ENCODE data around the gene CYSTM1.
"Not testable (repeated sequence)": the region's sequence is repeated elsewhere in the genome, so short reads cannot be mapped to it uniquely, and the experiment has no call there.

CYSTM1 gene

GRCh38 chr5:140181002-140181483 lies 6.1 kb downstream of the CYSTM1 start:
- DNase-seq, result no peak

DNA sequence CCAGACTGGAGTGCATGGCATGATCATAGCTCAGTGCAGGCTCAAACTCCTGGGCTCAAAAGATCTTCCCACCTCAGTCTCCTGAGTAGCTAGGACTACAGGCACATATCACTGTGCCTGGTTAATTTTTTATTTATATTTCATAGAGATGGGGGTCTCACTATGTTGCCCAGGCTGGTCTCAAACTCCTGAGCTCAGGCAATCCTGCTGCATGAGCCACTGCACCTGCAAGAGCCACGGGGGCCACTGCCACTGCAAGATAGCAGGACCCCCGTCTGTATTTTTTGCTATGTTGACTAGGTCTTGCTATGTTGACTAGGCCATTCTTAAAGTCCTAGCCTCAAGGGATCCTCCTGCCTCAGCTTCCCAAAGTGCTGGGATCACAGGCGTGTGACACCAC lies 6.5 kb downstream of the CYSTM1 start:
- no peak for DNase-seq

DNA sequence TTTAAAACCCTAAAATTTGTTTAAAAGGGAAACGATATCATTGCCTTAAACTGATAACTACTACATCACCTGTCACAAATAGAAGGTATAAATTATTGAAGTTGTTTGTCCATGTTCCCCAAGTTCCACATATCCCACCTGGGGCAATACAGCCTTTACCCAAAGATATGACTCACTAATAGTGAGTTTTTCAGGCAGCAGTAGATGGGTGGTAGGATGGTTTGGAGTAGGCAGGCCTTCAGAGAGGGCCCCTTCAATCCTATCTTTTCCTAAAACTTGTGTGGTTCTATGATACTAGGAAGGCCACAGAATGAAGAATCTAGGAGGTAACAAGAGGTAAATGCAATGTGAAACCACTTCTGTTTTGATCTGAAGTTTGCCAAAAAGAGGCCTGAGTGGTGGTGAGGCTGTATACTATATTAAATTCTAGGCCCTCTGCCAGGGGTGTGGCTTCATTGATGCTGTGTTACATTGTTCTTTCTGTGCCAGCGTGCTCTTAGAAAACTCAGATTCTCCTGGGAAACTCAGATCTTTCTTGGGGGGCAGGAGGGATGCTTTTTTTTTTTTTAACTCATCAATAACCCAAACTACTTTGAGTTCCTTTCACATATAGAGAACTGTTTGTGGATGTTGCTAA lies 7.2 kb downstream of the CYSTM1 start:
- no peak for DNase-seq

DNA sequence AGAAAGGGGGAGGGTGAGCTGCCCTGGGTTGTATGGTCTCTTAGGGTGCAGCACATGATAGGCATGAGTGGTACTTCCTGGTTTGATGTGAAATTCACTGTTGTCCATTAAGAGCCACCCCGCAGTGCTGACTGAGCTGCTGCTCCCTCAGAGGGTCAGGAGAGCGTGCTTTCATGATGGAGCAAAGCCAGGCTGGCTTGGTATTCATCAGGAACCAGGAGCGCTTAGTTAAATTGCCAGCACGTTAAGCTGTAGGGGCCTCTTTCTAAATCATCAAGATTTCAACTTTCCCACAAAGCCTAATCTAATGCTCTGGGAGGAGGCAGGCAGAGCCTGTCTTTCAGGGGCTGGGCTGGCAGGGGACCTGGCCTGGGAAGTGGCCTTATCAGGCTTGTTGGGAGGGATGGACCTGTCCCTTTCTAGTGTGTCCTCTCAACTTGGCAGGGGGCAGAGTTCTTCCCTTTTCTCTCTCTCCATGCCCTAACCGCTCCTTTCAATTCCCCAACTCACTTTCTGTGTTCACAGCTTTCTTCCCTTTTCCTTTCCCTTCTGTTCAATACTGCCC lies 7.9 kb downstream of the CYSTM1 start:
- DNase-seq, result no peak

GRCh38 chr5:140185409-140185808 lies 10.4 kb downstream of the CYSTM1 start:
- no peak for DNase-seq

DNA sequence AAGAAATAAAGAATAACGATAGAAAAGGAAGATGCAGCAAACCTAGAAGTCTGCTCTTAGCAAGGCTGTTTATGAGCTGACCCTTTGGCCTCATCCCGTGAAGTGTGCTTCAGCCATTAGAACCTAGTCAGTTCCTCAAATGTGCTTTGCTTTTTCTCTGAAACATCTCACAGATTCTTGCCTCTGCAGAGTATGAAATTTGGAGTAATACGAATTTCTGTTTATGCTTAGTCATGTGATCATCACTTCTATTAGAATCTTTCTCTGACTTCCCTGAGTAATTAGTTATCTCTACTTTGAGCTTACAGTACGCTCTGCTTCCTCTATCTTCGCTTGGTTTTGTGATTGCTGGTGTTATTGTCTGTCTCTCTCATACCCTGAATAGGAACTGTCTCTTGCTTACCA lies 11.3 kb downstream of the CYSTM1 start:
- no peak for DNase-seq

DNA sequence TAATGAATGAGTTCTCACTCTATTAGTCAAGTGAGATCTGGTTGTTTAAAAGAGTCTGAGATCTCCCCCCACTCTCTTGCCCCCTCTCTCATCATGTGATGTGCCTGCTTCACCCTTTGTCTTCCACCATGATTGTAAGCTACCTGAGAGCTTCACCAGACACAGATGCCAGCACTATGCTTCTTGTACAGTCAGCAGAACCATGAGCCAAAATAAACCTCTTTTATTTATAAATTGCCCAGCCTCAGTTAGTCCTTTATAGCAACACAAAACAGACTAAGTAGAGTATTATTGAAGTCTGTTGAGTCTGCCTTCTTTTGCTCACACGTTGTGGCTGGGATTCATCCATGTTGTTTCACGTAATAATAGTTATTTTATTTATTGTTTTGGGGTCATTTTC lies 14.3 kb downstream of the CYSTM1 start:
- no peak for DNase-seq

DNA sequence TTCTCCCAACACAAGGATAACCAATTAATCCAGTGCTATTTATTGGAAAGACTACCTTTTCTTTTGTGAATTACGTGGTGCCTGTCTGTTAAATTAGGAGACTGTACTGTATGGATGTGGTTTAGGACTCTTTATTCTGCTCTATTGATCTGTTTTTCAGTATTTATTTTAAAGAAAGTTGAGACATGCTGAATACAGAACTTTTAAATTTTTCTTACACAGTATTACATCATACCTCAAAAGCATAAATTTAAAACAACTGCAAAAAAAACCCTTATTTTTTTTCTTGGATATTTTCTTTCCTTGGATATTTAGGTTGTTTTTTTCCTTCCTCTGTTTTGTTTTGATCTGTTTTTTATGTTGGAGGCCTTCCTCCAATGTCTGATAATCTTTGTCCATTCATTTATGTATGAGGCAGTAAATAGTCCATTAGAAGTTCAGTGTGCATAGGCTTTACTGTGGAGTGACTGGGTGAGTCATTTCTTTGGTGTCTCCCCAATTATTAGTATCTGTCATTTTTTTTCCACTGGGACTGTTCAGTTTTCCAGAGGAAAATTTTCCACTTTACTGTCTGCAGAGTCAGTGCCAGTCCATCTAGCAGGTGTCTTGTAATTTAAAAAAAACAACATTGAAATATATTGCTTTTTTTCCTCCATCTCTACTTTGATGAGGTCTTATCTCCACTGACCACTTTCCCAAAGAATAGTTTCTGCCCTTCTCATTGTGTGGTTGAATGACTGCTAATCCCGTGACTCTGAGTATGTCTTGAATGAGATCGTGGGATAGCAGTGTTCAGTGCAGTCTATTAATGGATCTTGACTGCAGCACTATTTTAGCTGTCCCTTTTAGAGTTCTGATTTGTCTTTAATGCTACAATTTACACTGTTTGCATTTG lies 15.2 kb downstream of the CYSTM1 start:
- no peak for DNase-seq

- no peak for DNase-seq
Observed at GRCh38 chr5:140190872-140191218, 15.9 kb downstream of the CYSTM1 start.

- no peak for DNase-seq
Observed at GRCh38 chr5:140192715-140193430, 17.9 kb downstream of the CYSTM1 start.

DNA sequence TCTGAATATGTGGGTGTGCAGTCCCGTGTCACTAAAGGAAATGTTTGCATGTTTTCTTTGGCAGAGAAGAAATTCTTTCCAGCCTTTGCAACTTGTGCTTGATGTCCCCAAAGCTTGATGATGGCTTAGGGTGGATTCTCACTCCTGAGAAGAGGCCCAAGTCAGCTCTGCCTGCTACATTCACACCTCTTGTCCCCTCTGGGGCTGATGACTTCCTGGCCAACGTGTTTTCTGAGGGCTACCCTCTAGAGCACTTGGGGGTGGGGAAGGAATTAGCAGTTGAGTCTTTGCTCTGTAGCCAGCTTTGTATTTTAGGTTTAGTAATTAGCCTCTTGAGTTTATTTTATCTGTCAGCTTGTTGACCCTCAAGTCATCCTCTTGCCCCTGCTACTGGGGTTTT lies 19.7 kb downstream of the CYSTM1 start:
- DNase-seq, result no peak

GRCh38 chr5:140196115-140196814 lies 21.3 kb downstream of the CYSTM1 start:
- no peak for DNase-seq

DNA sequence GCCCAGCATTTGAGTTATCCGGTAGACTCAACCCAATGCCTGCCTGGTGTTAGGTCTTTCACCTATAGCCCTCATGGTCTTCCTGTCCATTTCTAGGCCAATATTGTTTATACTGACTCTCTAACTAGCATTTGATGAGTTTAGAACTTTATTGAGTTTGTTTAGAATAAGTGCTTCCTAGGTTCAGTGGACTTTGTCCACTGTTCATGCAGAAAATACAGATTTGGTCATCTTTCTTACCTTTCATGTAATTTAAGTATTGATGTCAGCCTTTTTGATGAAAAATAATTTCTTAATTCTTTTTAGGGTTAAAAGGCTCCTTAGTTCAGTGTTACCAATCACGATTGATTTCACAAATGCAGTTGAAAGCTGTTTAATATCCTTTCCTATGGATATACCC lies 22.0 kb downstream of the CYSTM1 start:
- DNase-seq, result no peak

DNA sequence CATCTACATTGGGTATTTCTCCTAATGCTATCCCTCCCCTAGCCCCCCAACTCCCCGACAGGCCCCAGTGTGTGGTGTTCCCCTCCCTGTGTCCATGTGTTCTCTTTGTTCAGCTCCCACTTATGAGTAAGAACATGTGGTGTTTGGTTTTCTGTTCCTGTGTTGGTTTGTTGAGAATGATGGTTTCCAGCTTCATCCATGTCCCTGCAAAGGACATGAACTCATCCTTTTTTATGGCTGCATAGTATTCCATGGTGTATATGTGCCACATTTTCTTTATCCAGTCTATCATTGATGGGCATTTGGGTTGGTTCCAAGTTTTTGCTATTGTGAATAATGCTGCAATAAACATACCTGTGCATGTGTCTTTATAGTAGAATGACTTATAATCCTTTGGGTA lies 23.9 kb downstream of the CYSTM1 start:
- DNase-seq, result not testable (repeated sequence)

- DNase-seq, result no peak
Observed at GRCh38 chr5:140202078-140202477, 27.1 kb downstream of the CYSTM1 start.

DNA sequence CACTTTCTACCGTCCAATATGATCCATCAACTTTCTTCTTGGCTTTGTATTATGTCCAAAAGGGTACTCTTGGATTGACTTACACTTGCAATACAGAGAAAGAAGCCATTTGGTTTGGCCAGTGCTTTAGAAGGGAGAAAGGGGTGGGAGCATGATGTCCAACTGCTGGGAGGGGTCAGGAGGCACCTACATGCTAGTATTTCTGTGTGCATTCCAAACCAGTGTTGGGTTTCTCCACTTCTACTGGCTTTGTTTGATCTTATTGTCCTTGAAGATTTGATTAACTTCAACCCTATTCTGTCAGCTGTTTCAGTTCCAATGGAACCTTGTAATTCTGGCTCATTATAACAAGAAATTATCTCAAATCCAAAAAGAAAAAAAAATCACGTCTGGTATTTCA lies 27.6 kb downstream of the CYSTM1 start:
- DNase-seq, result no peak

GRCh38 chr5:140205216-140205615 lies 30.2 kb downstream of the CYSTM1 start:
- no peak for DNase-seq

DNA sequence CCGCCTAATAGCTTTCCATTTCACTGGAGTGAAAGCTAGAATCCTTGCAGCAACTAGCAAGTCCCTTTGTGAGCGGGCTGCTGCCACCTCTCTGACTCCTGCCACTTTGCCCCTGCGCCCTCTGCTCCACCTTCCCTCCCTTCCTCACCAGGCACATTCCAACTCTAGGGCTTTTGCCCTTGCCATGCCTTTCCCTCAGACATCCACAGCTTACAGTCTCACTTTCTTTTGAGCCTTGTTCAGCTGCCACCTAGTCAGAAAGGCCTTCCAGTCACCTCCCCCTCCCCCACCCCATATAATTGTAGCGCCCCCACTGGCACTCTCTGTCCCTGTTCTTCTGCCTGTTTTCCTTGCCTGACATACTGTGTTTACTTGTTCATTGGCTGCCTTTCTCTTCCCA lies 31.0 kb downstream of the CYSTM1 start:
- no peak for DNase-seq

DNA sequence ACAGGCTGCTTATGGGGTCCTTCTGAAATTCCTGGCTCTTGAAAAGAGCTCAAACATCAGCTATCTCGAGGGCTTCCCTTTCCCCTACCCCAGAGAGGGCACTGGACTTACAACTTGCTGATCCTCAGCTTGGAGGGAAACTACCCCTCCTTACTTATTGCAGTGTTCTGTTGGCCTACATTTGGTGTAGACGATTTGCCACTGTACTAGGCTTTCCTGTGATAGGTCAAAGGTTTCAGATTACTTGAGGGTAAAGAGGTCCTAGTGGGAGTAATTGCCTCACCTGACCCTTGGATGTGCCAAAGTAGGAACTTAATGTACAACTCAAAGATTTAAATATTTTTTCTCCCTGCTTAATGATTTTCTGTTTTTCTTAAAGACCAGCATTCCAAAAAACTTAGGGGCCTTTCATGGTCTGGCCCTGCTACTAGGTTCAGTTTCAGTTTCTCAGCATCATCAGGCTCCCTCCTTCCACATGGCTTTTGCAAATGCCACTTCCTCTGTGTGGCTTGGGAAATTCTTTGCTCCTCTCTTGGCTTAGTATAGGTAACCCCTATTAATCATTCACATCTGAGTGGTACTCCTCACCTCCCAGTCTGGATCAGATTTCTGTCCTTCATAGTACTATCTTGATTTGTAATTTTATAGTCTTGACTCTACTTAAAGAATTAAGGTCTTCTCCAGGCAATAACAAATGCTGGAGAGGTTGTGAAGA lies 32.4 kb downstream of the CYSTM1 start:
- no peak for DNase-seq

DNA sequence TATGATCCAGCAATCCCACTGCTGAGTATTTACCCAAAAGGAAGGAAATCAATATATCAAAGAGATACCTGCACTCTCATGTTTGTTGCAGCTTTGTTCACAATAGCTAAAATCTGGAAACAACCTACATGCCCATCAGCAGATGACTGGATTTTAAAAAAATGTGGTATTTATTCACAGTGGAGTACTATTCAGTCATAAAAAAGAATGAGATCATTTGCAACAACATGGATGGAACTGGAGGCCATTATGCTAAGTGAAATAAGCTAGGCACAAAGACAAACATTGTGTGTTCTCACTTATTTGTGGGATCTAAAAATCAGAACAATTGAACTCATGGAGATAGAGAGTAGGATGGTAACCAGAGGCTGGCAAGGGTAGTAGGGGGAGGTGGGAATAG lies 33.1 kb downstream of the CYSTM1 start:
- DNase-seq, result no peak

DNA sequence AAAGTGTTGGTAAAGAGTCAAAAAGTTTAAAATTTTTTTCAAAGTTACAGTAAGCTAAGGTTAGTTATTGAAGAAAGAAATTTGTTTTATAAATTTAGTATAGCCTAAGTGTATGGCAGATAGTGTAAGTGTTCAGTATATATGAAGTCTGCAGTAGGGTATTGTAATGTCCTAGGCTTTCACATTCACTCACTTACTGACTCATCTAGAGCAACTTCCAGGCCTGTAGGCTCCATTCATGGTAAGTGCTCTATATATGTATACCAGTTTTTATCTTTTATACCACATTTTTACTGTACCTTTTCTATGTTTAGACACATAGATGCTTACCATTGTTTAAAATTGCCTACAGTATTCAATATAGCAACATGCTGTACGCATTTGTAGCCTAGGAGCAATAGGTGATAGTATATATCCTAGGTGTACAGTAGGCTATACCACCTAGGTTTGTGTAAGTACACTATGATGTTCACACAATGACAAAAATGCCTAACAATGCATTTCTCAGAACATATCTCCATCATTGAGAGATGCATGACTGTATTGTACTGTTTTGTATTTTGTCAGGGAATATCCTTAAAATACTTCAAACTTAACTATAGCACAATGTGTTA lies 38.5 kb downstream of the CYSTM1 start:
- DNase-seq, result no peak

GRCh38 chr5:140214831-140215230 lies 39.8 kb downstream of the CYSTM1 start:
- no peak for DNase-seq
